SK-N-SH treated with all-trans-retinoic acid at 6 μM for 48 hours (cell line): ENCODE results near the gene EXOC7.

Experiments
- ATAC-seq: fragments of 200-7000 bp; cut with Tn5 transposase; 3 replicates; pipeline ENCODE4 v1.9.1; 2020; ENCODE audit warnings: mild to moderate bottlenecking, moderate library complexity
- ARNTL ChIP-seq: fragments of 450-650 bp; formaldehyde crosslinking; IDR thresholded peaks from 2 replicates; pipeline ENCODE4 v1.5.0; 2020; ENCODE audit warnings: low read depth, mild to moderate bottlenecking, moderate library complexity, borderline replicate concordance
- BACH2 ChIP-seq: fragments of 250-450 bp; sonication (Bioruptor Pico); IDR thresholded peaks from 2 replicates; pipeline ENCODE4 v1.9.0; 2021; ENCODE audit warnings: mild to moderate bottlenecking, borderline replicate concordance
- CSDC2 ChIP-seq: fragments of 250-450 bp; sonication (Bioruptor Pico); IDR thresholded peaks from 2 replicates; pipeline ENCODE4 v1.5.0; 2020; ENCODE audit warnings: mild to moderate bottlenecking, moderate library complexity
- CSRNP3 ChIP-seq: fragments of 250-450 bp; sonication (Bioruptor Pico); IDR thresholded peaks from 2 replicates; pipeline ENCODE4 v1.5.1; 2021; ENCODE audit warnings: mild to moderate bottlenecking, moderate library complexity
- ESRRG ChIP-seq: fragments of 250-450 bp; sonication (Bioruptor Pico); IDR thresholded peaks from 2 replicates; pipeline ENCODE4 v1.6.1; 2021; ENCODE audit warnings: mild to moderate bottlenecking
- GLIS3 ChIP-seq: fragments of 250-450 bp; sonication (Bioruptor Pico); IDR thresholded peaks from 2 replicates; pipeline ENCODE4 v1.5.0; 2020; ENCODE audit warnings: mild to moderate bottlenecking, moderate library complexity
- ISL1 ChIP-seq: fragments of 250-450 bp; sonication (Bioruptor Pico); IDR thresholded peaks from 2 replicates; pipeline ENCODE4 v2.1.2; 2022; ENCODE audit warnings: mild to moderate bottlenecking, moderate library complexity
- OSR1 ChIP-seq: fragments of 250-450 bp; sonication (Bioruptor Pico); IDR thresholded peaks from 2 replicates; pipeline ENCODE4 v1.8.0; 2022; ENCODE audit warnings: moderate library complexity, mild to moderate bottlenecking, inconsistent platforms
- POU6F1 ChIP-seq: fragments of 250-450 bp; sonication (Bioruptor Pico); IDR thresholded peaks from 2 replicates; pipeline ENCODE4 v1.8.0; 2021; ENCODE audit warnings: low read depth, mild to moderate bottlenecking, moderate library complexity, borderline replicate concordance
- PPARA ChIP-seq: fragments of 250-450 bp; sonication (Bioruptor Pico); IDR thresholded peaks from 2 replicates; pipeline ENCODE4 v1.5.0; 2020; ENCODE audit warnings: mild to moderate bottlenecking, borderline replicate concordance
- RARB ChIP-seq: fragments of 250-450 bp; sonication (Bioruptor Pico); IDR thresholded peaks from 2 replicates; pipeline ENCODE4 v1.8.0; 2021; ENCODE audit warnings: mild to moderate bottlenecking, moderate library complexity
- SNAI2 ChIP-seq: fragments of 250-450 bp; sonication (Bioruptor Pico); IDR thresholded peaks from 2 replicates; pipeline ENCODE4 v1.5.0; 2020; ENCODE audit warnings: mild to moderate bottlenecking, moderate library complexity
- TCF4 ChIP-seq: fragments of 250-450 bp; sonication (Bioruptor Pico); IDR thresholded peaks from 2 replicates; pipeline ENCODE4 v1.8.0; 2021; ENCODE audit warnings: mild to moderate bottlenecking, moderate library complexity, borderline replicate concordance
- TSHZ2 ChIP-seq: fragments of 250-450 bp; sonication (Bioruptor Pico); IDR thresholded peaks from 2 replicates; pipeline ENCODE4 v1.5.0; 2020; ENCODE audit warnings: mild to moderate bottlenecking, moderate library complexity
- ZC3H10 ChIP-seq: fragments of 250-450 bp; sonication (Bioruptor Pico); IDR thresholded peaks from 2 replicates; pipeline ENCODE4 v1.5.1; 2021; ENCODE audit warnings: mild to moderate bottlenecking, moderate library complexity
- ZFP3 ChIP-seq: fragments of 250-450 bp; sonication (Bioruptor Pico); IDR thresholded peaks from 2 replicates; pipeline ENCODE4 v1.5.0; 2020; ENCODE audit warnings: mild to moderate bottlenecking, moderate library complexity
- ZFP30 ChIP-seq: fragments of 450-650 bp; formaldehyde crosslinking; IDR thresholded peaks from 2 replicates; pipeline ENCODE4 v1.5.0; 2022; ENCODE audit warnings: mild to moderate bottlenecking, moderate library complexity
- ZNF565 ChIP-seq: fragments of 450-650 bp; formaldehyde crosslinking; conservative IDR thresholded peaks from 2 replicates; pipeline ENCODE4 v1.5.0; 2020; ENCODE audit warnings: low read depth, mild to moderate bottlenecking, moderate library complexity
- ZNF70 ChIP-seq: fragments of 450-650 bp; formaldehyde crosslinking; IDR thresholded peaks from 2 replicates; pipeline ENCODE4 v1.5.0; 2020; ENCODE audit warnings: mild to moderate bottlenecking, moderate library complexity
- ZNF8 ChIP-seq: fragments of 450-650 bp; formaldehyde crosslinking; IDR thresholded peaks from 2 replicates; pipeline ENCODE4 v1.5.0; 2020; ENCODE audit warnings: mild to moderate bottlenecking, moderate library complexity
- TF ChIP-seq, protein P1 (sequence below): fragments of 250-450 bp; sonication (Bioruptor Pico); IDR thresholded peaks from 2 replicates; pipeline ENCODE4 v1.5.1; 2020; ENCODE audit warnings: low read depth, mild to moderate bottlenecking, moderate library complexity
- TF ChIP-seq, protein P2 (sequence below): fragments of 250-450 bp; sonication (Bioruptor Pico); IDR thresholded peaks from 2 replicates; pipeline ENCODE4 v1.8.0; 2020; ENCODE audit warnings: mild to moderate bottlenecking, moderate library complexity, borderline replicate concordance

EXOC7 gene

GRCh38 chr17:76102944-76103273, 678 bp downstream of the EXOC7 start:
- no peak for TF ChIP-seq GLIS3 (CRISPR knock-in tag)
- TF ChIP-seq CSRNP3 = no peak
- TF ChIP-seq ISL1 (CRISPR knock-in tag) = no peak
- no peak for TF ChIP-seq ESRRG
- TF ChIP-seq OSR1 (CRISPR knock-in tag) = no peak
- TF ChIP-seq ZNF565 (CRISPR knock-in tag) = no peak
- TF ChIP-seq ZNF70 = no peak
- no peak for TF ChIP-seq ZFP30 (CRISPR knock-in tag)
- TF ChIP-seq ZFP3 = no peak
- TF ChIP-seq ARNTL (CRISPR knock-in tag) = no peak
- TF ChIP-seq ZC3H10 = no peak
- no peak for TF ChIP-seq CSDC2 (CRISPR knock-in tag)
- no peak for TF ChIP-seq ZNF8 (CRISPR knock-in tag)
- no peak for TF ChIP-seq RARB (CRISPR knock-in tag)
- no peak for TF ChIP-seq PPARA (CRISPR knock-in tag)
- no peak for TF ChIP-seq SNAI2 (CRISPR knock-in tag)
- peak; percentile 41 for ATAC-seq

GRCh38 chr17:76097716-76098295, 5.8 kb downstream of the EXOC7 start:
- no peak for ATAC-seq
- TF ChIP-seq CSRNP3 (no peak), ISL1 (CRISPR knock-in tag) (no peak), ZFP3 (no peak), GLIS3 (CRISPR knock-in tag) (no peak), CSDC2 (CRISPR knock-in tag) (no peak), RARB (CRISPR knock-in tag) (no peak), ESRRG (no peak), BACH2 (CRISPR knock-in tag) (no peak), TCF4 (CRISPR knock-in tag) (no peak), TSHZ2 (CRISPR knock-in tag) (no peak), PPARA (CRISPR knock-in tag) (no peak), ZNF565 (CRISPR knock-in tag) (no peak), SNAI2 (CRISPR knock-in tag) (no peak), ZNF8 (CRISPR knock-in tag) (no peak), ZNF70 (no peak), POU6F1 (CRISPR knock-in tag) (no peak), ZFP30 (CRISPR knock-in tag) (no peak)
- TF ChIP-seq, protein P1, sequence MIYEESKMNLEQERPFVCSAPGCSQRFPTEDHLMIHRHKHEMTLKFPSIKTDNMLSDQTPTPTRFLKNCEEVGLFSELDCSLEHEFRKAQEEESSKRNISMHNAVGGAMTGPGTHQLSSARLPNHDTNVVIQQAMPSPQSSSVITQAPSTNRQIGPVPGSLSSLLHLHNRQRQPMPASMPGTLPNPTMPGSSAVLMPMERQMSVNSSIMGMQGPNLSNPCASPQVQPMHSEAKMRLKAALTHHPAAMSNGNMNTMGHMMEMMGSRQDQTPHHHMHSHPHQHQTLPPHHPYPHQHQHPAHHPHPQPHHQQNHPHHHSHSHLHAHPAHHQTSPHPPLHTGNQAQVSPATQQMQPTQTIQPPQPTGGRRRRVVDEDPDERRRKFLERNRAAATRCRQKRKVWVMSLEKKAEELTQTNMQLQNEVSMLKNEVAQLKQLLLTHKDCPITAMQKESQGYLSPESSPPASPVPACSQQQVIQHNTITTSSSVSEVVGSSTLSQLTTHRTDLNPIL (CRISPR knock-in tag) = no peak
- TF ChIP-seq, protein P2, sequence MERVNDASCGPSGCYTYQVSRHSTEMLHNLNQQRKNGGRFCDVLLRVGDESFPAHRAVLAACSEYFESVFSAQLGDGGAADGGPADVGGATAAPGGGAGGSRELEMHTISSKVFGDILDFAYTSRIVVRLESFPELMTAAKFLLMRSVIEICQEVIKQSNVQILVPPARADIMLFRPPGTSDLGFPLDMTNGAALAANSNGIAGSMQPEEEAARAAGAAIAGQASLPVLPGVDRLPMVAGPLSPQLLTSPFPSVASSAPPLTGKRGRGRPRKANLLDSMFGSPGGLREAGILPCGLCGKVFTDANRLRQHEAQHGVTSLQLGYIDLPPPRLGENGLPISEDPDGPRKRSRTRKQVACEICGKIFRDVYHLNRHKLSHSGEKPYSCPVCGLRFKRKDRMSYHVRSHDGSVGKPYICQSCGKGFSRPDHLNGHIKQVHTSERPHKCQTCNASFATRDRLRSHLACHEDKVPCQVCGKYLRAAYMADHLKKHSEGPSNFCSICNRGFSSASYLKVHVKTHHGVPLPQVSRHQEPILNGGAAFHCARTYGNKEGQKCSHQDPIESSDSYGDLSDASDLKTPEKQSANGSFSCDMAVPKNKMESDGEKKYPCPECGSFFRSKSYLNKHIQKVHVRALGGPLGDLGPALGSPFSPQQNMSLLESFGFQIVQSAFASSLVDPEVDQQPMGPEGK (CRISPR knock-in tag) = no peak
